SH-SY5Y (cell line): ENCODE results near the gene HTRA2.

ENCODE experiments used
- GATA2 ChIP-seq: IDR thresholded peaks from 2 replicates; pipeline ENCODE4 v1.6.1; 2011; ENCODE audit warnings: mild to moderate bottlenecking, low read depth, low read length
- GATA3 ChIP-seq: IDR thresholded peaks from 2 replicates; pipeline ENCODE4 v1.6.1; 2011; ENCODE audit warnings: low read depth, mild to moderate bottlenecking, low read length, moderate library complexity

DNA sequence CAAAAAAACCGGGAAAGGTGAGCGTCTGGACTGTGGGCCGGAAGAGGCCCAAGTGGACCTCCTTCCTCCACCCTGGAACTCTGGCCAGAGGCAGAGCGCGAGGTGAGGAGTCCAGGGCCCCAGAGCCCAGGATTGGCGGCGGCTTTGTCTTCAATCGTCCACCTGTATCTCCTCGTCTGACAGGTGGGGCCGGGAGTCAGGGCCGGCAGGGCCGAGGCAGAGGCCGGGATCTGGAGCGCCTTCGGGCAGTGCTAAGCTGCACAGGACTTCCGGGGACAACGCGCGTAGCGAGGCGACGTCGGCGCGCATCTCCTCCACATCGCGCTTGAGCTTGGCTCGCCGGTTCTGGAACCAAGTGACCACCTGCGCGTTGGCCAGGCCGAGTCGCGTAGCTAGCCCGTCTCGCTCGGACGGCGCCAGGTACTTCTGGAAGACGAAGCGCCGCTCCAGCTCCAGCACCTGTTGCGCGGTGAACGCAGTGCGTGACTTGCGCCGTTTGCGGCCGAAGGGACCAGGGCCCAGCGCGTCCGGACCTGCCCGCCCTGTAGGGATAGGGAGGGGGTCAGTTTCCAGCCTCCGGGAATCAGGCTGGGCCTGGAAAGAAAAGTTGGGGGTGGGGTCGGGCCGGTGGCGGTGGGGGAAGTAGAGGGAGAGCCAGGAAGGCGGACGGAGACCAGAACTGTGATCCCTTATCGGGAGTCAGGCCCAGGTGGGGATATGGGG lies 31.8 kb upstream of the HTRA2 start:
- no peak for TF ChIP-seq GATA2
- TF ChIP-seq GATA3, result no peak
